PFSK-1 (cell line): ENCODE measurements around the gene SLC22A14.

Experiments
- POLR2AphosphoS5 ChIP-seq: IDR thresholded peaks from 2 replicates; pipeline ENCODE4 v1.6.1; 2012; ENCODE audit warnings: low read depth, mild to moderate bottlenecking, control low read depth, low read length, moderate library complexity
- TAF1 ChIP-seq: IDR thresholded peaks from 2 replicates; pipeline ENCODE4 v1.6.1; 2012; ENCODE audit warnings: low read length, control low read depth, borderline replicate concordance; ENCODE audit not compliant: insufficient read depth
- TF ChIP-seq, protein P1 (sequence below), 2 experiments: IDR thresholded peaks; 2 replicates each; pipeline versions ENCODE4 v1.6.1 to v1.8.0; 2011 to 2012; ENCODE audit warnings: low read depth in 2 of 2, low read length in 2 of 2, control low read depth in 1 of 2, inconsistent platforms in 1 of 2, mild to moderate bottlenecking in 1 of 2, moderate library complexity in 1 of 2; ENCODE audit not compliant: insufficient read depth in 1 of 2

- no peak for TF ChIP-seq TAF1
- TF ChIP-seq, protein P1, sequence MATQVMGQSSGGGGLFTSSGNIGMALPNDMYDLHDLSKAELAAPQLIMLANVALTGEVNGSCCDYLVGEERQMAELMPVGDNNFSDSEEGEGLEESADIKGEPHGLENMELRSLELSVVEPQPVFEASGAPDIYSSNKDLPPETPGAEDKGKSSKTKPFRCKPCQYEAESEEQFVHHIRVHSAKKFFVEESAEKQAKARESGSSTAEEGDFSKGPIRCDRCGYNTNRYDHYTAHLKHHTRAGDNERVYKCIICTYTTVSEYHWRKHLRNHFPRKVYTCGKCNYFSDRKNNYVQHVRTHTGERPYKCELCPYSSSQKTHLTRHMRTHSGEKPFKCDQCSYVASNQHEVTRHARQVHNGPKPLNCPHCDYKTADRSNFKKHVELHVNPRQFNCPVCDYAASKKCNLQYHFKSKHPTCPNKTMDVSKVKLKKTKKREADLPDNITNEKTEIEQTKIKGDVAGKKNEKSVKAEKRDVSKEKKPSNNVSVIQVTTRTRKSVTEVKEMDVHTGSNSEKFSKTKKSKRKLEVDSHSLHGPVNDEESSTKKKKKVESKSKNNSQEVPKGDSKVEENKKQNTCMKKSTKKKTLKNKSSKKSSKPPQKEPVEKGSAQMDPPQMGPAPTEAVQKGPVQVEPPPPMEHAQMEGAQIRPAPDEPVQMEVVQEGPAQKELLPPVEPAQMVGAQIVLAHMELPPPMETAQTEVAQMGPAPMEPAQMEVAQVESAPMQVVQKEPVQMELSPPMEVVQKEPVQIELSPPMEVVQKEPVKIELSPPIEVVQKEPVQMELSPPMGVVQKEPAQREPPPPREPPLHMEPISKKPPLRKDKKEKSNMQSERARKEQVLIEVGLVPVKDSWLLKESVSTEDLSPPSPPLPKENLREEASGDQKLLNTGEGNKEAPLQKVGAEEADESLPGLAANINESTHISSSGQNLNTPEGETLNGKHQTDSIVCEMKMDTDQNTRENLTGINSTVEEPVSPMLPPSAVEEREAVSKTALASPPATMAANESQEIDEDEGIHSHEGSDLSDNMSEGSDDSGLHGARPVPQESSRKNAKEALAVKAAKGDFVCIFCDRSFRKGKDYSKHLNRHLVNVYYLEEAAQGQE (IDR thresholded peaks at IDR 0.05; ENCODE audit: insufficient read depth in 1 of 2, low read depth in 2 of 2, low read length in 2 of 2), result no peak
- TF ChIP-seq POLR2AphosphoS5, result no peak
Observed at GRCh38 chr3:38270606-38271005, 11.5 kb upstream of the SLC22A14 start.
